Measurements from ENCODE around the gene PLCH2.

The PLCH2 gene

DNA sequence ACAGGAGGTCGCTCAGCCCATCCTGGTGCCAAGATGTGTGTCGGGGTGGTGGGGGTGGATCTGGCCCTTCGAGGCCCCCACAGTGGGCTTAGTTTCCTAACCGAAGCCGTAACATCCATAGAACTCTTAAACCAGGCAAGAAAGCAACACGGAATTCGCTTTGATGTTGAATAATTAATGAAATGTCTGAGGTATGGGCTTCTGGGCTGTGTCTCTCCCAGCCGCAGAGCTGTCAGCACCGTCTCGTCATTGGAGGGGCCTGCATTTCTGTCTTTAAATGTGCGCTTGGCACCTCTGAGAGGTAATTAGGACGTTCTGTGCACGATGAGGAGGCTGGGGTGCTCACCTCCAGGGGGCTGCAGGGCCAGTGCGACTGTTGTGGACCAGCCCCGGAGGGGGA, 13.3 kb upstream of the PLCH2 start:
- H3K27ac ChIP-seq, result no peak overlapping the region
- peaks cover 7% of the 10 kb centered on the region for H3K4me1 ChIP-seq (ENCODE audit: low read depth, poor library complexity, severe bottlenecking)
- H2AFZ ChIP-seq (ENCODE audit: low read depth), result no peak overlapping the region
- H3K9ac ChIP-seq, result no peak overlapping the region
- no peaks in the 10 kb centered on the region for H4K20me1 ChIP-seq (ENCODE audit: insufficient read depth)
- no peak for TF ChIP-seq CTCF (conservative IDR thresholded peaks at IDR 0.05; ENCODE audit: low read depth, low read length)
- no peaks in the 10 kb centered on the region for H3K36me3 ChIP-seq (ENCODE audit: insufficient read depth)
- H3K4me3 ChIP-seq (IDR thresholded peaks at IDR 0.05; ENCODE audit: insufficient read depth, low read depth, low read length), result no peak overlapping the region
- H3K79me2 ChIP-seq (ENCODE audit: insufficient read depth, low read depth), result no peaks in the 10 kb centered on the region
- H3K4me2 ChIP-seq, result no peak overlapping the region
- H3K27me3 ChIP-seq (ENCODE audit: insufficient read depth, low read depth), result peaks cover 84% of the 10 kb centered on the region

- Histone ChIP-seq H3K79me2 (ENCODE audit: insufficient read depth, low read depth) (no peaks in the 10 kb centered on the region), H3K9ac (no peak overlapping the region), H3K4me3 (IDR thresholded peaks at IDR 0.05; ENCODE audit: insufficient read depth, low read depth, low read length) (no peak overlapping the region), H3K27me3 (ENCODE audit: insufficient read depth, low read depth) (peaks cover 84% of the 10 kb centered on the region), H3K27ac (no peak overlapping the region), H3K4me1 (ENCODE audit: low read depth, poor library complexity, severe bottlenecking) (peaks cover 7% of the 10 kb centered on the region), H2AFZ (ENCODE audit: low read depth) (no peak overlapping the region), H4K20me1 (ENCODE audit: insufficient read depth) (no peaks in the 10 kb centered on the region), H3K4me2 (no peak overlapping the region), H3K36me3 (ENCODE audit: insufficient read depth) (no peaks in the 10 kb centered on the region)
- no peak for TF ChIP-seq CTCF (conservative IDR thresholded peaks at IDR 0.05; ENCODE audit: low read depth, low read length)
Observed at GRCh38 chr1:2463396-2463795, 12.7 kb upstream of the PLCH2 start.

DNA sequence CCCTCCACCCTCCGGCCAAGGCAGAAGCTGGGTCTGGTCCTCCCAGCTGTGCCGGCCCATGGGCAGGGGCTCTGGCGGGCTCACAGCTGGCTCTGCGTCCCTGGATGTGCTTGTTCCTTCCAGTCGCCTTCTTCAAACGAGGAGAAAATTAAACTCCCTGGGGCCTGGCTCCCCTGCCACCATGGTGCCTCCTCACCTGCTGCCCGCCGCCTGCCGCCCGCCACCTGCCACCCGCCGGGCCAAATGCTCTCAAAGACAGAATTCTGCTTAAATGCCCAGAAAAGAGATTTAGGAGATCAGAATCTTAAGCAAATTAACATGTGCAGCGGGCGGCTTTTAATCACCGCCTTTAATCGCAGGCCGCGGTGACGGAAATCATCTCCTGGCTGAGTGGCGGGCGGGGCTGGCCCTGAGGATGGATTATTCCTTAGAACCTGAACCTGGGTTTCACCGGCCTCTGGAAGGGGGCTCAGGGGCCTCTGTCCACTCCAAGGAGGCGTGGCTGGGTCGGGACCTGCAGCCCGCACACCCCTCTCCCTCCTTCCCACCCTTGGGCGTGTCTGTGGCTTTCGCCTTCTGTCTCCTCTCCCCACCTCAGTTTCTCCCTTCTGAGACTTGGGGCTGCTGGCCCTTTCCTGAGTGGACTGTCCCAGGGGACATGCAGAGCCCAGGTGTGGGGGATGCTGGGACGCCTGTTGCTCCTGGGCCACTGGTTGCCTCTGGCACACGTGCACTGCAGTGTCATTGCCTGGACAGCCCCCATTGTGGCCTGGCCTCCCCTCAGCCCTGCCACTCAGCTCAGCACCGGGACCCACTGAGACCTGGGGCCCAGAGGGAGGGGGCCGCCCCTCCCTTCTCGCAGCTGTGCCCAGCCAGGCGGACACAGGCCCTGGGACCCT, 10.5 kb upstream of the PLCH2 start:
- peaks cover 87% of the 10 kb centered on the region for H3K27me3 ChIP-seq (ENCODE audit: insufficient read depth, low read depth)
- no peak for TF ChIP-seq CTCF (conservative IDR thresholded peaks at IDR 0.05; ENCODE audit: low read depth, low read length)
- no peak overlapping the region for H3K4me3 ChIP-seq (IDR thresholded peaks at IDR 0.05; ENCODE audit: insufficient read depth, low read depth, low read length)
- peaks cover 7% of the 10 kb centered on the region for H3K4me1 ChIP-seq (ENCODE audit: low read depth, poor library complexity, severe bottlenecking)
- H3K4me2 ChIP-seq, result no peak overlapping the region
- no peaks in the 10 kb centered on the region for H3K79me2 ChIP-seq (ENCODE audit: insufficient read depth, low read depth)
- H3K27ac ChIP-seq, result no peak overlapping the region
- no peak overlapping the region for H2AFZ ChIP-seq (ENCODE audit: low read depth)
- H4K20me1 ChIP-seq (ENCODE audit: insufficient read depth), result no peaks in the 10 kb centered on the region
- no peaks in the 10 kb centered on the region for H3K36me3 ChIP-seq (ENCODE audit: insufficient read depth)
- no peak overlapping the region for H3K9ac ChIP-seq

- Histone ChIP-seq H3K27ac (no peak overlapping the region), H3K79me2 (ENCODE audit: insufficient read depth, low read depth) (no peaks in the 10 kb centered on the region), H2AFZ (ENCODE audit: low read depth) (no peak overlapping the region), H4K20me1 (ENCODE audit: insufficient read depth) (no peaks in the 10 kb centered on the region), H3K36me3 (ENCODE audit: insufficient read depth) (no peaks in the 10 kb centered on the region), H3K4me2 (no peak overlapping the region), H3K27me3 (ENCODE audit: insufficient read depth, low read depth) (peaks cover 87% of the 10 kb centered on the region), H3K4me3 (IDR thresholded peaks at IDR 0.05; ENCODE audit: insufficient read depth, low read depth, low read length) (no peak overlapping the region), H3K9ac (no peak overlapping the region), H3K4me1 (ENCODE audit: low read depth, poor library complexity, severe bottlenecking) (peaks cover 7% of the 10 kb centered on the region)
- no peak for TF ChIP-seq CTCF (conservative IDR thresholded peaks at IDR 0.05; ENCODE audit: low read depth, low read length)
Observed at GRCh38 chr1:2466270-2466665, 9.8 kb upstream of the PLCH2 start.

All from KMS-11 (cell line).